ENCODE results near the gene SOX13.
"Not testable (repeated sequence)": the region's sequence is repeated elsewhere in the genome, so short reads cannot be mapped to it uniquely, and the experiment has no call there.

SOX13 gene

DNA sequence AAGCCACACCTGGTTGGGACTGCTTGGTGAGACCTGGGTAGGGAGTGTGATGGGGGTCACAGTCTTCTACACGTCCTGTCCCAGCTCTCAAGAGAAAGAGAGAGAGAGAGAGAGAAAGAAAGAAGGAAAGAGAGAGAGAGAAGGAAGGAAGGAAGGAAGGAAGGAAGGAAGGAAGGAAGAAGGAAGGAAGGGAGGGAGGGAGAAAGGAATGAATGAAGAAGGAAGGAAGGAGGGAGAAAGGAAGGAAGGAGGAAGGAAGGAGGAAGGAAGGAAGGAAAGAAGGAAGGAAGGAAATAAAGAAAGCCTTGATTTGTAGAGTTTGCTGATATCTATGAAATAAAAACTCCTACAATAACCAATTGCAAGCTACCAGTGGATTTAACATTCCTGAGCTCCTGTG lies 28.5 kb upstream of the SOX13 start:
- DNase-seq (ENCODE audit: low read depth) = no peak
- TF ChIP-seq, protein P1, sequence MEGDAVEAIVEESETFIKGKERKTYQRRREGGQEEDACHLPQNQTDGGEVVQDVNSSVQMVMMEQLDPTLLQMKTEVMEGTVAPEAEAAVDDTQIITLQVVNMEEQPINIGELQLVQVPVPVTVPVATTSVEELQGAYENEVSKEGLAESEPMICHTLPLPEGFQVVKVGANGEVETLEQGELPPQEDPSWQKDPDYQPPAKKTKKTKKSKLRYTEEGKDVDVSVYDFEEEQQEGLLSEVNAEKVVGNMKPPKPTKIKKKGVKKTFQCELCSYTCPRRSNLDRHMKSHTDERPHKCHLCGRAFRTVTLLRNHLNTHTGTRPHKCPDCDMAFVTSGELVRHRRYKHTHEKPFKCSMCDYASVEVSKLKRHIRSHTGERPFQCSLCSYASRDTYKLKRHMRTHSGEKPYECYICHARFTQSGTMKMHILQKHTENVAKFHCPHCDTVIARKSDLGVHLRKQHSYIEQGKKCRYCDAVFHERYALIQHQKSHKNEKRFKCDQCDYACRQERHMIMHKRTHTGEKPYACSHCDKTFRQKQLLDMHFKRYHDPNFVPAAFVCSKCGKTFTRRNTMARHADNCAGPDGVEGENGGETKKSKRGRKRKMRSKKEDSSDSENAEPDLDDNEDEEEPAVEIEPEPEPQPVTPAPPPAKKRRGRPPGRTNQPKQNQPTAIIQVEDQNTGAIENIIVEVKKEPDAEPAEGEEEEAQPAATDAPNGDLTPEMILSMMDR (IDR thresholded peaks at IDR 0.05; ENCODE audit: low read depth, low read length, missing control alignments) = no peak
- H3K4me3 ChIP-seq (ENCODE audit: low read depth, low read length) = no peak overlapping the region
- in situ Hi-C loops (cut with HindIII; ENCODE audit: low sequenced_read_pairs) = loop anchor here (10.0 kb wide), 1 partner anchor 50 kb away; no protein-coding TSS in a partner anchor

DNA sequence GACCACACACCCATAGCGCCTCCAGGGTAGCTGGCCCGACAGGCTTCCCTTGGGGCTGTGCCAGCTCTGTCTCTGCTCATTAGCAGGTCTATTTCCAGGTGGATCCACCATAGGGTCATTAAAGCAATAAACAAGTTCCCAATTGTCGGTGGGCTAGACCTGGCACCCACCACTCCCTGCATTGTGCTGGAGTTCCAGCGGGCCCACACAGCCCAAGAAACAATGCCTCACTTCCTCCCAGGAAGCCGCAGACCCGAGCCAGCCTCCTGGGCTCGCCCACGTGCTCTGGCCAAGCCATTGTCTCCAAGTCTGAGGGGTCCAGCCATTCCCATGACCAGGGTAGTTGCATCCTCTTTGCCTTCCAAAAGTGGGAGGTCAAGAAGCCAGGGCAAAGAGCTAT lies 27.5 kb upstream of the SOX13 start:
- DNase-seq (ENCODE audit: low read depth) = no peak
- H3K4me3 ChIP-seq (ENCODE audit: low read depth, low read length) = no peak overlapping the region
- TF ChIP-seq, protein P1 (IDR thresholded peaks at IDR 0.05; ENCODE audit: low read depth, low read length, missing control alignments) = no peak
- in situ Hi-C loops (cut with HindIII; ENCODE audit: low sequenced_read_pairs) = loop anchor here (10.0 kb wide), 1 partner anchor 49 kb away; no protein-coding TSS in a partner anchor

DNA sequence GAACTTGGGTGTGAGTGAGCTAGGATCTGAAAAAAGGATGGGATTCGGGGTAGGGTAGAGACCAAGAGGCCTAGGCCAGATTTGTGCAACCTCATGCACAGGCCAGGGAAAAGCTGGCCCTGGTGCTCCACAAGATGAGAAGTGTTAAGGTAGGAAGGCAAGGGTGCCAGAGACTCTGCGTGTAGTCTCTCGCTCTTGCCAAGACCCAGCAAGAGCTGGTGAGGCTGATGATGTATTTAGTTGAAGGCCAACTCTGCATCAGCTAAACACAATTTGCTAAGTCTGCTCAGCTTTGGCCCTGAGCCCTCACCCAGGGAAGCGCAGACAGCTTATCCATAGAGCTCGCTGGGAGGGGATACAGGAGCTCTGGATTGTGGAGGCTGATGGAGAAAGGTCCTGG lies 26.6 kb upstream of the SOX13 start:
- DNase-seq (ENCODE audit: low read depth) = peak; percentile 69
- TF ChIP-seq, protein P1 (IDR thresholded peaks at IDR 0.05; ENCODE audit: low read depth, low read length, missing control alignments) = no peak
- no peak overlapping the region for H3K4me3 ChIP-seq (ENCODE audit: low read depth, low read length)
- in situ Hi-C loops (cut with HindIII; ENCODE audit: low sequenced_read_pairs) = loop anchor here (10.0 kb wide), 1 partner anchor 48 kb away; no protein-coding TSS in a partner anchor

DNA sequence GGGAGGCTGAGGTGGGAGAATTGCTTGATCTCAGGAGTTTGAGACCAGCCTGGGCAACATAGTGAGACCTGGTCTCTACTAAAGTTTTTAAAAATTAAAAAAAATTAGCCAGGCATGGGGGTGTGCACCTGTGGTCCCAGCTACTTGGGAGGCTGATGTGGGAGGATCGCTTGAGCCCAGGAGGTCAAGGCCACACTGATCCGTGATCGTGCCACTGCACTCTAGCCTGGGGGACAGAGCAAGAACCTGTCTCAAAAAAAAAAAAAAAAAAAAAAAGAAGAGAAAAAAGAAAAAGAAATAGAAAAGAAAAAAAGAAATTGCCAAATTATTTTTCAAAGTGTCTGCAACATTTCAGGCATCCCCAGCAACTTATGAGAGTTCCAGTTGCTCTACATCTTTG lies 24.1 kb upstream of the SOX13 start:
- DNase-seq (ENCODE audit: low read depth) = not testable (repeated sequence)
- in situ Hi-C loops (cut with HindIII; ENCODE audit: low sequenced_read_pairs) = loop anchor here (10.0 kb wide), 1 partner anchor 46 kb away; no protein-coding TSS in a partner anchor

DNA sequence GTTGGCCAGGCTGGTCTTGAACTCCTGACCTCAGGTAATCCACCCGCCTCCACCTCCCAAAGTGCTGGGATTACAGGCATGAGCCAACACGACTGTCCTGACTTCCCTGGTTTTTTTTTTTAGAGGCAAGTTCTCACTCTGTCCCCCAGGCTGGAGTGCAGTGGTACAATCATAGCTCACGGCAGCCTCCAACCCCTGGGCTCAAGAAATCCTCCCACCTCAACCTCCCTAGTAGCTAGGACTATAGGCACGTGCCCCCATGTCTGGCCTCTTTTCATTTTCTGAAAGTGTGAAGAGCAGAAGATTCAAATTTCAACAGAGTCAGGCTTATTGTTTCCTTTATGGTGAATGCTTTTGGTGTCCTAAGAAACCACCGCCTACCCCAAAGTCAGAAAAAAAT lies 21.7 kb upstream of the SOX13 start:
- no peak for DNase-seq (ENCODE audit: low read depth)
- in situ Hi-C loops (cut with HindIII; ENCODE audit: low sequenced_read_pairs) = no loop called here
- no peak overlapping the region for H3K4me3 ChIP-seq (ENCODE audit: low read depth, low read length)
- TF ChIP-seq, protein P1 (IDR thresholded peaks at IDR 0.05; ENCODE audit: low read depth, low read length, missing control alignments) = no peak

More for the DNA sequence above, 24.1 kb upstream of the SOX13 start:
- H3K4me3 ChIP-seq (ENCODE audit: low read depth, low read length) = not testable (repeated sequence)

DNA sequence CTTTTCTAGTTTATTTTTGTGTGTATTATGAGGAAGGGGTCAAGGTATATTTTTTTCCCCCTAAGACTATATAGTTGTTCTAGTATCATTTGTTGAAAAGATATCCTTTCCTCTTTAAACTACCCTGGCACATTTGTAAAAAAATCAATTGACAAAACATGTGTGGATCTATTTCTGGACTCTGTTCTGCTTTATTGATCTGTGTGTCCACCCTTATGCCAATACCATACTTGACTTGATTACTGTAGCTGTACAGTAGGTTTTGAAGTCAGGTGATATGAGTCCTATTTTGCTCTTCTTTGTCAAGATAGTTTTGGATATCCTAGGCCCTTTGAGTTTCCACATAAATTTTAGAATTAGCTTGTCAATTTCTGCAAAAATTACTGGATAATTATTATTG lies 21.2 kb upstream of the SOX13 start:
- TF ChIP-seq, protein P1 (IDR thresholded peaks at IDR 0.05; ENCODE audit: low read depth, low read length, missing control alignments) = no peak
- DNase-seq (ENCODE audit: low read depth) = no peak
- in situ Hi-C loops (cut with HindIII; ENCODE audit: low sequenced_read_pairs) = no loop called here

DNA sequence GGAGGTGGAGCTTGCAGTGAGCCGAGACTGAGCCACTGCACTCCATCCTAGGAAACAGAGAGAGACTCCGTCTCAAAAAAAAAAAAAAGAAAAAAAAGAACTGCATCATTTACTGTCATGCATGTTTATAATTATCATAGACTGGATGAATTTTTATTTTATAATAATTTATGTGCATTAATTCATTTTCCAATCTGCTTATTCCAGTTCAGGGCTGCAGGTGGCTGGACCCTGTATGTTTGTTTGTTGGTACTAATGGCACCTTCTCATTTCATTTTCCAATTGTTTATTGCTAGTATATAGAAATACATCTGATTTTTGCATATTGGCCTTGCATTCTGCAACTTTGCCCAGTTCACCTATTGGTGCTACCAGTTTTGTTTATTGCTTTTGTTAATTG lies 19.0 kb upstream of the SOX13 start:
- H3K4me3 ChIP-seq (ENCODE audit: low read depth, low read length) = no peak overlapping the region
- DNase-seq (ENCODE audit: low read depth) = no peak
- in situ Hi-C loops (cut with HindIII; ENCODE audit: low sequenced_read_pairs) = no loop called here
- TF ChIP-seq, protein P1 (IDR thresholded peaks at IDR 0.05; ENCODE audit: low read depth, low read length, missing control alignments) = no peak

More for the DNA sequence above, 21.2 kb upstream of the SOX13 start:
- no peak overlapping the region for H3K4me3 ChIP-seq (ENCODE audit: low read depth, low read length)
